K562 (cell line): ENCODE results near the gene ANKS1B. TPM values are rescaled to one million over a fixed set of nuclear protein-coding genes. Genes with fewer than 3 reads are reported as not detected.

Source experiments
- ATAC-seq: fragments of 200-7000 bp; cut with Tn5 transposase; 3 replicates; pipeline ENCODE4 v1.9.1; 2020; ENCODE audit warnings: moderate library complexity
- BruUV-seq: library from RNA; stranded (reverse); fragments of 400-500 nt; replicated peaks from 2 replicates; lab custom pipeline; 2021; lab: Mats Ljungman, UMichigan
- CTCF ChIA-PET: fragments of 300-600 bp; formaldehyde crosslinking; extraction: SDS; loops from one replicate; lab custom pipeline; 2021; ENCODE audit warnings: low intra/inter-chr PET ratio; lab: Yijun Ruan, JAX
- POLR2A ChIA-PET: fragments of 300-600, 350-650 bp; sonication (Branson Sonifier 250); formaldehyde crosslinking; extraction: SDS; loops from one replicate; lab custom pipeline; 2021; ENCODE audit warnings: antibody characterized with exemption, inconsistent platforms; lab: Yijun Ruan, JAX
- DNase-seq, 4 experiments: peaks; one replicate each; pipeline versions ENCODE4 v3.0.0 to v3.0.0-alpha.2; 2011 to 2018; ENCODE audit warnings: low spot score in 3 of 4, mixed read lengths in 3 of 4; ENCODE audit errors: extremely low read depth in 1 of 4
- FAIRE-seq: peaks from 2 replicates; lab custom pipeline; 2011; peaks lifted over from hg19 to GRCh38; lab: Jason Lieb, UNC
- H2AFZ ChIP-seq: 2 replicates; pipeline ENCODE4 v1.6.0; 2011; ENCODE audit warnings: low read depth, low read length, control low read depth, inconsistent platforms
- H3K27ac ChIP-seq: fragments of 200-600 bp; 3 replicates; pipeline ENCODE4 v1.8.0; 2011; ENCODE audit warnings: low read depth, mild to moderate bottlenecking, control low read depth, inconsistent platforms, low read length, moderate library complexity, mixed read lengths; ENCODE audit errors: extremely low read depth
- H3K27me3 ChIP-seq, 2 experiments: fragments of 300-600 bp in 1 of 2; 2 replicates in 1 of 2; 3 replicates in 1 of 2; pipeline versions ENCODE4 v1.6.0 to v1.8.0; 2011; ENCODE audit warnings: inconsistent platforms in 2 of 2, low read length in 2 of 2, mild to moderate bottlenecking in 1 of 2, mixed read lengths in 1 of 2, moderate library complexity in 1 of 2; ENCODE audit not compliant: control insufficient read depth in 2 of 2, insufficient read depth in 2 of 2
- H3K36me3 ChIP-seq: fragments of 300-600 bp; 3 replicates; pipeline ENCODE4 v1.8.0; 2011; ENCODE audit warnings: mild to moderate bottlenecking, low read length, inconsistent platforms; ENCODE audit not compliant: control insufficient read depth, insufficient read depth
- H3K4me1 ChIP-seq, 2 experiments: fragments of 200-600 bp in 1 of 2; replicated peaks in 1 of 2; 2 replicates in 1 of 2; 3 replicates in 1 of 2; pipeline versions ENCODE4 v1.5.1 to v1.8.0; 2011; ENCODE audit warnings: inconsistent platforms in 2 of 2, low read length in 2 of 2, mild to moderate bottlenecking in 1 of 2, mixed read lengths in 1 of 2, moderate library complexity in 1 of 2; ENCODE audit not compliant: control insufficient read depth in 2 of 2, insufficient read depth in 2 of 2
- H3K4me2 ChIP-seq: 2 replicates; pipeline ENCODE4 v1.6.1; 2011; ENCODE audit warnings: low read length, control low read depth, inconsistent platforms, mixed read lengths; ENCODE audit not compliant: insufficient read depth
- H3K4me3 ChIP-seq: fragments of 200-600 bp; sonication (generic), shearing (Covaris generic); 2 replicates; pipeline ENCODE4 v1.5.1; 2016; ENCODE audit warnings: control low read depth, inconsistent platforms
- H3K79me2 ChIP-seq: fragments of 200-600 bp; 3 replicates; pipeline ENCODE4 v1.8.0; 2011; ENCODE audit warnings: low read length, inconsistent platforms; ENCODE audit not compliant: control insufficient read depth, insufficient read depth
- H3K9ac ChIP-seq, 2 experiments: 2 replicates each; pipeline versions ENCODE4 v1.6.0 to v1.6.1; 2011; ENCODE audit warnings: low read depth in 2 of 2, low read length in 2 of 2, control low read depth in 1 of 2, inconsistent platforms in 1 of 2, mild to moderate bottlenecking in 1 of 2, mixed read lengths in 1 of 2; ENCODE audit not compliant: insufficient read depth in 1 of 2
- H3K9me1 ChIP-seq: one replicate; pipeline ENCODE4 v1.6.0; 2011; ENCODE audit warnings: inconsistent platforms, mild to moderate bottlenecking, low read length, moderate library complexity; ENCODE audit not compliant: control insufficient read depth, insufficient read depth
- H3K9me3 ChIP-seq: replicated peaks from 2 replicates; pipeline ENCODE4 v1.5.1; 2011; ENCODE audit warnings: low read depth, low read length, inconsistent platforms; ENCODE audit not compliant: control insufficient read depth, insufficient read depth
- H4K20me1 ChIP-seq: replicated peaks from 2 replicates; pipeline ENCODE4 v1.6.1; 2011; ENCODE audit warnings: low read length, inconsistent platforms, mixed read lengths; ENCODE audit not compliant: control insufficient read depth, insufficient read depth
- CAMTA2 ChIP-seq: fragments of 250-450 bp; sonication (Bioruptor Pico); conservative IDR thresholded peaks from 2 replicates; pipeline ENCODE4 v1.5.1; 2022
- CEBPB ChIP-seq: fragments of 450-650 bp; IDR thresholded peaks from 2 replicates; pipeline ENCODE4 v1.6.1; 2016; ENCODE audit warnings: missing genetic modification characterization, missing compliant biosample characterization
- ERF ChIP-seq: fragments of 450-650 bp; formaldehyde crosslinking; IDR thresholded peaks from 2 replicates; pipeline ENCODE4 v1.4.0; 2020; ENCODE audit warnings: mild to moderate bottlenecking, mixed read lengths
- FOXM1 ChIP-seq, 2 experiments: fragments of 450-650 bp in 1 of 2; sonication (generic) in 1 of 2; formaldehyde crosslinking in 1 of 2; IDR thresholded peaks; 2 replicates each; pipeline versions ENCODE4 v1.6.1 to v1.9.0; 2017 to 2022; ENCODE audit warnings: low read depth in 2 of 2, mild to moderate bottlenecking in 2 of 2, missing genetic modification reagents in 1 of 2, moderate library complexity in 1 of 2
- GATAD2A ChIP-seq: fragments of 450-650 bp; IDR thresholded peaks from 2 replicates; pipeline ENCODE4 v1.6.1; 2017
- HMG20A ChIP-seq: fragments of 450-650 bp; formaldehyde crosslinking; conservative IDR thresholded peaks from 2 replicates; pipeline ENCODE4 v1.4.0; 2020; ENCODE audit warnings: mild to moderate bottlenecking, mixed read lengths
- MYNN ChIP-seq, 2 experiments: sonication (generic); formaldehyde crosslinking in 1 of 2; IDR thresholded peaks; 2 replicates each; pipeline versions ENCODE4 v1.5.0 to v1.6.1; 2016 to 2020; ENCODE audit warnings: antibody characterized with exemption in 1 of 2, missing genetic modification reagents in 1 of 2
- NR1H2 ChIP-seq: sonication (generic); formaldehyde crosslinking; IDR thresholded peaks from 2 replicates; pipeline ENCODE4 v1.4.0; 2020; ENCODE audit warnings: mild to moderate bottlenecking, missing genetic modification reagents
- PPARD ChIP-seq: fragments of 250-450 bp; sonication (Bioruptor Pico); IDR thresholded peaks from 2 replicates; pipeline ENCODE4 v1.8.0; 2022; ENCODE audit warnings: inconsistent platforms, mild to moderate bottlenecking, moderate library complexity
- TCF3 ChIP-seq: sonication (generic); formaldehyde crosslinking; IDR thresholded peaks from 2 replicates; pipeline ENCODE4 v1.4.0; 2020; ENCODE audit warnings: mild to moderate bottlenecking, missing genetic modification reagents
- ZNF212 ChIP-seq: fragments of 450-650 bp; formaldehyde crosslinking; IDR thresholded peaks from 2 replicates; pipeline ENCODE4 v1.4.0; 2020; ENCODE audit warnings: mild to moderate bottlenecking
- ZNF224 ChIP-seq: sonication (generic); formaldehyde crosslinking; IDR thresholded peaks from 2 replicates; pipeline ENCODE4 v1.8.0; 2022; ENCODE audit warnings: mild to moderate bottlenecking, missing genetic modification reagents
- ZNF764 ChIP-seq: fragments of 250-450 bp; sonication (Bioruptor Pico); IDR thresholded peaks from 2 replicates; pipeline ENCODE4 v1.4.0; 2020; ENCODE audit warnings: low read depth, mild to moderate bottlenecking, moderate library complexity
- WGBS: fragments of 100-300 bp; shearing (Covaris generic); methylation state at CpG from one replicate; pipeline ENCODE4 v1.1.6; 2016; ENCODE audit warnings: low coverage, mixed read lengths; ENCODE audit not compliant: insufficient coverage; ENCODE audit errors: missing lambda C conversion rate; 5-methylcytosine and 5-hydroxymethylcytosine counted together
- in situ Hi-C: fragments of 300-500 bp; cut with MboI; formaldehyde crosslinking; loops from 4 replicates; pipeline ENCODE4 v1.15.0; 2018; ENCODE audit warnings: inconsistent platforms, mixed read lengths
- intact Hi-C: fragments of 100-400 bp; cut with micrococcal nuclease; formaldehyde crosslinking; loops from 2 replicates; pipeline ENCODE4 v1.14.2; 2022
- polyA plus RNA-seq, 8 experiments: library from polyadenylated mRNA; depleted of rRNA in 4 of 8; stranded (reverse) in 5 of 8; unstranded in 3 of 8; fragments of >200 nt; fragmentation: Nextera tagmentation in 2 of 8; fragmentation: Illumina TruSeq in 1 of 8; extraction: Ambion mirVana in 2 of 8; extraction: Trizol in 1 of 8; gene quantifications; 2 replicates each; pipeline versions ENCODE4 v1.2.1 to v1.2.3, GENCODE V29; 2011 to 2014; ENCODE audit warnings: inconsistent platforms in 1 of 8, missing spikeins in 1 of 8
- total RNA-seq, 7 experiments: library from RNA; depleted of rRNA in 6 of 7; stranded (reverse); fragments of >200 nt in 6 of 7; fragmentation: Illumina TruSeq in 2 of 7; extraction: Trizol in 2 of 7; gene quantifications; 2 replicates each; pipeline versions ENCODE4 v1.2.1 to v1.2.3, GENCODE V29; 2011 to 2021; ENCODE audit warnings: low replicate concordance in 1 of 7
- TF ChIP-seq, protein P1 (sequence below): fragments of 450-650 bp; formaldehyde crosslinking; IDR thresholded peaks from 2 replicates; pipeline ENCODE4 v1.4.0; 2020; ENCODE audit warnings: mild to moderate bottlenecking, moderate library complexity

Gene ANKS1B
- total and polyA plus RNA-seq, 9 of the 15 experiments (the other 6 are each of a cell fraction or from before 2014, with no cell fraction given): 0.04 to 0.47 (median 0.28) TPM; not detected in 4

DNA sequence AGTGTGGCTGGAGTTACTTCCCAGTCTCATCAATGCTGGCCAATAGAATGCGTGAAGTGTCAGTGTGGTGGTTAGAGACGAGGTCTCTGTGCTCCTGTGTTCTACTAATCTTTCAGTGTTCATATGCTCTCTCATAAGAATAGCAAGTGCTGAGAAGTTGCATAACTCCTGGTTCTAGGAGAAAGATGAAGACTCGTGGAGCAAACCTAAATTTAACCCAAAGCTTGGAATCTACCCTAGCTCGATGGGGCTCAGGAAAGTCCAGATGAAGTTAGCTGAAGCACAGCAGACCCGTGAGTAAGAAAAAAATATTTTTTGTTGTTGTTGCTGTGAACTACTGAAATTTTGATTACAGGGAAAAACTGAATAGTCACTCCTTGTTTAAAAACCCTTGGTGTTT is 927.1 kb downstream of the ANKS1B start:
- ChIA-PET CTCF (no interaction called here), POLR2A (interaction anchor here (1.1 kb wide), 1 partner anchor 9 kb away, joined by 3 read pairs; no protein-coding TSS in a partner anchor)
- Histone ChIP-seq H3K27ac (no peak overlapping the region), H3K9me1 (no peaks in the 10 kb centered on the region), H3K4me2 (no peak overlapping the region), H3K36me3 (no peaks in the 10 kb centered on the region), H4K20me1 (no peaks in the 10 kb centered on the region), H3K9ac (no peak overlapping the region), H3K9me3 (no peaks in the 10 kb centered on the region), H3K27me3 (no peaks in the 10 kb centered on the region), H3K4me3 (no peak overlapping the region), H2AFZ (no peak overlapping the region), H3K4me1 (no peaks in the 10 kb centered on the region), H3K79me2 (no peaks in the 10 kb centered on the region)
- 0% methylated on average over 5 of the region's 5 CpGs for WGBS
- in situ Hi-C loops (no loop called here), intact Hi-C loops (no loop called here)
- DNase-seq (no peak), FAIRE-seq (no peak), ATAC-seq (no peak)
- no peak for TF ChIP-seq CEBPB (tag)
- TF ChIP-seq FOXM1 (IDR thresholded peaks at IDR 0.05; ENCODE audit: low read depth): no peak
- TF ChIP-seq FOXM1 (CRISPR knock-in tag; IDR thresholded peaks at IDR 0.05; ENCODE audit: low read depth): no peak
- no peak for TF ChIP-seq ZNF224 (CRISPR knock-in tag)
- BruUV-seq: no TSS peak

DNA sequence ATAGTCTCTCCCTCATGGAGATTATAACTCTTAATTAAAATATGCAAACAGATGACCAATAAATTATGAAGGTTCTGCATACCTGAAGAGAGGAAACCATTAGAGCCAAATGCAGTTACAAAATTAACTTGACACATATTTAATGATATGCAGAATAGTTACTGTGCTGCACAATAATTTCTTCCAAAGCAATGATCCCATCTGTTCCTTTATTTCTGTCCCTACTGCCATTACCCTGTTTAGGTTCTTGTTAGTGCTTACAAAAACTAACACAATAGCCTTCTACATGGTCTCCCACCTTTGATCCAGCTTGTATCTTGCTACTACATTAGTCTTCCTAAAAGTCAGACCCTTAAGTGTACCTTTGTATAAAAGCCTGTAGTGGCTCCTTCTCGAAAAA is 928.5 kb downstream of the ANKS1B start:
- no peak overlapping the region for H3K27ac ChIP-seq
- in situ Hi-C loops (no loop called here), intact Hi-C loops (no loop called here)
- H3K9me1 ChIP-seq: no peaks in the 10 kb centered on the region
- ATAC-seq (no peak), FAIRE-seq (no peak), DNase-seq (no peak)
- no TSS peak for BruUV-seq
- H3K9ac ChIP-seq: no peak overlapping the region
- TF ChIP-seq ERF (CRISPR knock-in tag) (no peak), GATAD2A (no peak), PPARD (CRISPR knock-in tag) (no peak), NR1H2 (no peak), ZNF764 (CRISPR knock-in tag) (no peak), TCF3 (CRISPR knock-in tag) (no peak), MYNN (IDR thresholded peaks at IDR 0.05) (no peak), MYNN (CRISPR knock-in tag; IDR thresholded peaks at IDR 0.05) (no peak), CAMTA2 (no peak), ZNF212 (CRISPR knock-in tag) (no peak), HMG20A (CRISPR knock-in tag) (no peak)
- TF ChIP-seq, protein P1, sequence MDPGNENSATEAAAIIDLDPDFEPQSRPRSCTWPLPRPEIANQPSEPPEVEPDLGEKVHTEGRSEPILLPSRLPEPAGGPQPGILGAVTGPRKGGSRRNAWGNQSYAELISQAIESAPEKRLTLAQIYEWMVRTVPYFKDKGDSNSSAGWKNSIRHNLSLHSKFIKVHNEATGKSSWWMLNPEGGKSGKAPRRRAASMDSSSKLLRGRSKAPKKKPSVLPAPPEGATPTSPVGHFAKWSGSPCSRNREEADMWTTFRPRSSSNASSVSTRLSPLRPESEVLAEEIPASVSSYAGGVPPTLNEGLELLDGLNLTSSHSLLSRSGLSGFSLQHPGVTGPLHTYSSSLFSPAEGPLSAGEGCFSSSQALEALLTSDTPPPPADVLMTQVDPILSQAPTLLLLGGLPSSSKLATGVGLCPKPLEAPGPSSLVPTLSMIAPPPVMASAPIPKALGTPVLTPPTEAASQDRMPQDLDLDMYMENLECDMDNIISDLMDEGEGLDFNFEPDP (CRISPR knock-in tag): no peak
- H2AFZ ChIP-seq: no peak overlapping the region
- H3K27me3 ChIP-seq: no peaks in the 10 kb centered on the region
- no peak overlapping the region for H3K4me2 ChIP-seq
- no peaks in the 10 kb centered on the region for H3K36me3 ChIP-seq
- ChIA-PET CTCF (no interaction called here), POLR2A (no interaction called here)
- 0% methylated on average over 1 of the region's 1 CpG for WGBS
- no peaks in the 10 kb centered on the region for H3K79me2 ChIP-seq
- H3K9me3 ChIP-seq: no peaks in the 10 kb centered on the region
- H3K4me3 ChIP-seq: no peak overlapping the region
- H4K20me1 ChIP-seq: no peaks in the 10 kb centered on the region
- no peaks in the 10 kb centered on the region for H3K4me1 ChIP-seq
